IMR-90 (cell line): ENCODE measurements around the gene ST14. TPM values are rescaled to one million over a fixed set of nuclear protein-coding genes. Genes with fewer than 3 reads are reported as not detected.

Experiments used
- ATAC-seq: fragments of 200-7000 bp; cut with Tn5 transposase; 2 replicates; pipeline ENCODE4 v1.9.1; 2020; ENCODE audit warnings: low read depth, mild to moderate bottlenecking, moderate library complexity
- BruUV-seq: library from RNA; stranded (reverse); fragments of 400-500 nt; replicated peaks from 2 replicates; lab custom pipeline; 2021; lab: Mats Ljungman, UMichigan
- CTCF ChIA-PET: fragments of 300-600 bp; formaldehyde crosslinking; extraction: SDS; loops from one replicate; lab custom pipeline; 2021; ENCODE audit warnings: antibody characterized with exemption; lab: Yijun Ruan, JAX
- POLR2A ChIA-PET: fragments of 300-600 bp; sonication (Branson Sonifier 250); formaldehyde crosslinking; loops from one replicate; lab custom pipeline; 2022; ENCODE audit warnings: antibody characterized with exemption; ENCODE audit not compliant: unreplicated experiment; lab: Charles Lee
- DNase-seq: peaks from one replicate; pipeline ENCODE4 v3.0.0; 2013
- H2AFZ ChIP-seq: replicated peaks from 2 replicates; pipeline ENCODE3; 2013; ENCODE audit warnings: low read length, mild to moderate bottlenecking; ENCODE audit not compliant: poor library complexity
- H2AK5ac ChIP-seq: 2 replicates; pipeline ENCODE4 v1.6.1; 2013; ENCODE audit warnings: low read depth, low read length, inconsistent platforms
- H2AK9ac ChIP-seq: replicated peaks from 2 replicates; pipeline ENCODE3; 2013; ENCODE audit warnings: mild to moderate bottlenecking, low read depth, low read length, moderate library complexity; ENCODE audit not compliant: poor library complexity
- H2BK120ac ChIP-seq: 2 replicates; pipeline ENCODE4 v1.6.1; 2013; ENCODE audit warnings: low read depth, low read length, inconsistent platforms
- H2BK15ac ChIP-seq: 3 replicates; pipeline ENCODE4 v1.6.1; 2013; ENCODE audit warnings: low read depth, low read length, inconsistent platforms
- H2BK20ac ChIP-seq: 2 replicates; pipeline ENCODE4 v1.6.1; 2013; ENCODE audit warnings: low read depth, mild to moderate bottlenecking, inconsistent platforms, low read length, moderate library complexity
- H2BK5ac ChIP-seq: 2 replicates; pipeline ENCODE4 v1.6.1; 2013; ENCODE audit warnings: mild to moderate bottlenecking, low read depth, low read length, inconsistent platforms; ENCODE audit not compliant: poor library complexity, severe bottlenecking
- H3K14ac ChIP-seq: replicated peaks from 2 replicates; pipeline ENCODE4 v1.6.1; 2013; ENCODE audit warnings: low read depth, low read length, inconsistent platforms
- H3K18ac ChIP-seq: 2 replicates; pipeline ENCODE4 v1.6.1; 2013; ENCODE audit warnings: low read depth, low read length, control low read depth
- H3K23ac ChIP-seq: 2 replicates; pipeline ENCODE4 v1.6.1; 2013; ENCODE audit warnings: low read depth, low read length, inconsistent platforms
- H3K27ac ChIP-seq: 2 replicates; pipeline ENCODE4 v1.5.1; 2013; ENCODE audit warnings: mild to moderate bottlenecking, control low read depth, low read length; ENCODE audit not compliant: insufficient read depth
- H3K27me3 ChIP-seq: 2 replicates; pipeline ENCODE4 v1.6.1; 2013; ENCODE audit warnings: low read length; ENCODE audit not compliant: control insufficient read depth, insufficient read depth
- H3K36me3 ChIP-seq: 2 replicates; pipeline ENCODE4 v1.6.1; 2013; ENCODE audit warnings: low read length, mixed read lengths; ENCODE audit not compliant: control insufficient read depth, insufficient read depth
- H3K4ac ChIP-seq: 2 replicates; pipeline ENCODE4 v1.6.1; 2013; ENCODE audit warnings: low read depth, low read length, inconsistent platforms
- H3K4me1 ChIP-seq: 2 replicates; pipeline ENCODE4 v1.6.1; 2013; ENCODE audit warnings: low read length, mixed read lengths; ENCODE audit not compliant: control insufficient read depth, insufficient read depth
- H3K4me2 ChIP-seq: 2 replicates; pipeline ENCODE4 v1.6.1; 2013; ENCODE audit warnings: low read depth, mild to moderate bottlenecking, control low read depth, low read length, moderate library complexity
- H3K4me3 ChIP-seq: 2 replicates; pipeline ENCODE4 v1.5.1; 2013; ENCODE audit warnings: low read depth, mild to moderate bottlenecking, control low read depth, low read length, moderate library complexity; ENCODE audit not compliant: insufficient read depth
- H3K56ac ChIP-seq: 2 replicates; pipeline ENCODE4 v1.6.1; 2013; ENCODE audit warnings: low read length, inconsistent platforms; ENCODE audit not compliant: insufficient read depth; ENCODE audit errors: extremely low read depth
- H3K79me1 ChIP-seq, 2 experiments: 2 replicates each; pipeline ENCODE4 v1.6.1; 2013; ENCODE audit warnings: low read length in 2 of 2, inconsistent platforms in 1 of 2, low read depth in 1 of 2
- H3K9ac ChIP-seq: 2 replicates; pipeline ENCODE4 v1.6.1; 2013; ENCODE audit warnings: low read depth, low read length, control low read depth
- H3K9me1 ChIP-seq: 2 replicates; pipeline ENCODE4 v1.6.1; 2013; ENCODE audit warnings: low read length, inconsistent platforms; ENCODE audit not compliant: insufficient read depth
- H3K9me3 ChIP-seq: 2 replicates; pipeline ENCODE4 v1.6.1; 2013; ENCODE audit warnings: low read length; ENCODE audit not compliant: control insufficient read depth, insufficient read depth
- H4K20me1 ChIP-seq: 2 replicates; pipeline ENCODE4 v1.6.1; 2013; ENCODE audit warnings: low read length, inconsistent platforms; ENCODE audit not compliant: insufficient read depth
- H4K5ac ChIP-seq: 2 replicates; pipeline ENCODE4 v1.6.1; 2013; ENCODE audit warnings: mild to moderate bottlenecking, low read depth, low read length, control low read depth
- H4K8ac ChIP-seq, 2 experiments: 2 replicates each; pipeline ENCODE4 v1.6.1; 2013; ENCODE audit warnings: low read depth in 2 of 2, low read length in 2 of 2, control low read depth in 1 of 2, inconsistent platforms in 1 of 2
- H4K91ac ChIP-seq: 2 replicates; pipeline ENCODE4 v1.6.1; 2013; ENCODE audit warnings: low read depth, low read length, inconsistent platforms; ENCODE audit not compliant: insufficient read depth
- BHLHE40 ChIP-seq: fragments of 150-350 bp; IDR thresholded peaks from 2 replicates; pipeline ENCODE4 v1.6.1; 2016; ENCODE audit warnings: mild to moderate bottlenecking, low read depth, low read length
- CEBPB ChIP-seq: IDR thresholded peaks from 2 replicates; pipeline ENCODE4 v1.6.1; 2012; ENCODE audit warnings: low read depth, low read length, improper control_type of control experiment
- FOS ChIP-seq: fragments of 150-350 bp; IDR thresholded peaks from 2 replicates; pipeline ENCODE4 v1.6.1; 2016; ENCODE audit warnings: low read depth, low read length
- RFX5 ChIP-seq: IDR thresholded peaks from 2 replicates; pipeline ENCODE4 v1.8.0; 2012; ENCODE audit warnings: low read depth, mild to moderate bottlenecking, low read length, moderate library complexity
- WGBS, 2 experiments: methylation state at CpG; one replicate each; pipeline versions ENCODE4 v1.1.5 to v1.1.7; 2013; ENCODE audit warnings: missing lambda C conversion rate in 2 of 2; ENCODE audit not compliant: insufficient read length in 1 of 2; ENCODE audit errors: extremely low coverage in 2 of 2; 5-methylcytosine and 5-hydroxymethylcytosine counted together
- dilution Hi-C: fragments of 300-500 bp; cut with HindIII; formaldehyde crosslinking; loops from one replicate; pipeline ENCODE4 v1.14.3; 2018; ENCODE audit warnings: low sequenced_read_pairs; ENCODE audit not compliant: unreplicated experiment
- in situ Hi-C: fragments of 300-500 bp; cut with MboI; formaldehyde crosslinking; loops from 3 replicates; pipeline ENCODE4 v1.14.3; 2019; ENCODE audit warnings: low sequenced_read_pairs, inconsistent platforms, mixed read lengths
- intact Hi-C: fragments of 100-400 bp; cut with micrococcal nuclease; formaldehyde crosslinking; loops from 2 replicates; pipeline ENCODE4 v1.10.0; 2022
- polyA plus RNA-seq, 3 experiments: library from polyadenylated mRNA; depleted of rRNA; stranded (reverse); fragments of >200 nt; gene quantifications; 2 replicates each; pipeline ENCODE4 v1.2.3, GENCODE V29; 2012; ENCODE audit warnings: low replicate concordance in 1 of 3
- total RNA-seq: library from RNA; depleted of rRNA; stranded (reverse); fragments of >200 nt; gene quantifications from 2 replicates; pipeline ENCODE4 v1.2.3, GENCODE V29; 2012
- TF ChIP-seq, protein P1 (sequence below): fragments of 150-350 bp; IDR thresholded peaks from 2 replicates; pipeline ENCODE4 v1.6.1; 2017; ENCODE audit warnings: mild to moderate bottlenecking, antibody characterized with exemption, low read length, low read depth

Gene ST14
- total and polyA plus RNA-seq, 2 of the 4 experiments (the other 2 are of a cell fraction) = not detected

DNA sequence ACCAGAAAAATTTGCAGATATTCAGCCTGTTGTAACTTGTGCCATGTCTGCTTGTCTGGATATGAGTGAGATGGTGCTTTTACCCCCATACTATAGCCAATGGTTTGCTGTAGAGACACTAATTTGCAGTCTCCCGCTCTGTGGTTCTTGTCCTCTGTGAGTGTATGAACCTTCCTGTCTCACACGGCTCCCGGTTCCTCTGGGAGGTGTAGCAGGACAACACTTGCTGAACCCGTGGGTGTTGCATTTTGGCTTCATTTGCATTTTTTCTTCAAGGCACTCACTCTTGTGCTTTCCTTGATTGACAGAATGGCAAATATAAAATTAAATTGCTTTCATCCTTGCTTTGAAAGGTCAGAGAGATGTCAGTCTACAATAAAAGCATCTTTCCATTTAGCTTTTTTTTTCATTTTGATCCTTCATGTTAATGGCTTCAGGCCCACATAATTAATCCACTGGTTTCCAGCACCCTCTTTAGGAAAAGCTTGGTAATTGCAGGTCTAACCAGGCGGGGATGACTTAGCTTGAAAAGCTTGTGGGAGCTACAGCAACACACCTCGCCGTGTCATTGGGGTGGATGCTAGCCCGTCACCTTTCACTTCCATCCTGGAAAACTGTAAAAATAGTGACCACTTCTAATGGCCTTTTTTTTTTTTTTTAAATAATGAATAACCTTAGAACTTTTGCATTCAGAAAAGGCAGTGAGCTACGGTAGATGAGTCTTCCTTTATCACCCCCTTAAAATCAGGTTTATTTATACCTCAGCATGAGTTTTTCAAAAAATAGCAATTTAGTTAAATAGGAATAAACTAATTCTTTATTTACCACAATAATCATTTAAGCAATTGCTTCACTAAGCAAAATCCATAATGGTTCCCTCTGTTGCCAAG is 27.4 kb upstream of the ST14 start (continued):
- TF ChIP-seq, protein P1, sequence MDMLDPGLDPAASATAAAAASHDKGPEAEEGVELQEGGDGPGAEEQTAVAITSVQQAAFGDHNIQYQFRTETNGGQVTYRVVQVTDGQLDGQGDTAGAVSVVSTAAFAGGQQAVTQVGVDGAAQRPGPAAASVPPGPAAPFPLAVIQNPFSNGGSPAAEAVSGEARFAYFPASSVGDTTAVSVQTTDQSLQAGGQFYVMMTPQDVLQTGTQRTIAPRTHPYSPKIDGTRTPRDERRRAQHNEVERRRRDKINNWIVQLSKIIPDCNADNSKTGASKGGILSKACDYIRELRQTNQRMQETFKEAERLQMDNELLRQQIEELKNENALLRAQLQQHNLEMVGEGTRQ = no peak

DNA sequence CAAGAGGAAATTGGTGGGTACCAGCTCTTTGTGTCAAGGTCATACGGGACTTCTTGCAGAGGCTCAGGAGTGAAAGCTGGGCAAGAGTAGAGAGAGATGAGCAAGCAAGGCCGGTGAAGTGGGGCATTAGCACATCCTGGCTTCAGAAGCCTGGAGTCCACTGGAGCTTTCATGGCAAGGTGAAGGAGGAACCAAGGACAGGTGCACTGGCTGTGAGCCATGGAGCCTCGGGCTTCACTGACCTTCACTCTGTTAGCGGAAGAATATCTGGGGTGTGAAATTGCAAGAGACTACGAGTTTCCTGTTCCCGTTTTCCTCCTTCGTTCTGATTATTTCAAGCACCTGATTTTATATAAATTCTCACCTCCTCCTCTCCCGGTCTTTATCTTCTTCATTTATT is 25.9 kb upstream of the ST14 start:
- ATAC-seq (no peak), DNase-seq (no peak)
- Histone ChIP-seq H4K8ac (no peak overlapping the region), H3K9ac (no peak overlapping the region), H2AFZ (no peak overlapping the region), H2BK15ac (no peak overlapping the region), H3K23ac (no peak overlapping the region), H2AK5ac (no peak overlapping the region), H4K91ac (no peak overlapping the region), H3K56ac (no peak overlapping the region), H4K20me1 (no peaks in the 10 kb centered on the region; the same call in 1 of the 2 replicates), H2AK9ac (no peak overlapping the region), H3K14ac (no peak overlapping the region), H3K4me3 (no peak overlapping the region), H3K4me2 (no peak overlapping the region), H3K4me1 (no peaks in the 10 kb centered on the region), H3K79me1 (no peaks in the 10 kb centered on the region), H3K27me3 (no peaks in the 10 kb centered on the region), H3K27ac (no peak overlapping the region), H3K36me3 (peaks cover 51% of the 10 kb centered on the region), H4K5ac (no peak overlapping the region), H2BK120ac (no peak overlapping the region), H3K18ac (no peak overlapping the region), H3K9me1 (no peaks in the 10 kb centered on the region), H2BK20ac (no peak overlapping the region), H3K9me3 (no peaks in the 10 kb centered on the region), H2BK5ac (no peak overlapping the region), H3K4ac (no peak overlapping the region)
- dilution Hi-C loops = loop anchor here (25.0 kb wide), 1 partner anchor 196 kb away; no protein-coding TSS in a partner anchor
- WGBS, 2 experiments = no CpG with 5 or more reads among the region's 8 CpGs
- no peak for TF ChIP-seq BHLHE40
- no peak for TF ChIP-seq FOS
- TF ChIP-seq RFX5 = no peak
- TF ChIP-seq CEBPB = no peak
- POLR2A ChIA-PET = no interaction called here
- no TSS peak for BruUV-seq
- in situ Hi-C loops = loop anchor here (5.0 kb wide), 1 partner anchor 206 kb away; no protein-coding TSS in a partner anchor
- intact Hi-C loops = no loop called here
- CTCF ChIA-PET = no interaction called here
